ENCODE data around the gene FAM72D.
"Not testable (repeated sequence)": the region's sequence is repeated elsewhere in the genome, so short reads cannot be mapped to it uniquely, and the experiment has no call there.

The FAM72D gene

DNA sequence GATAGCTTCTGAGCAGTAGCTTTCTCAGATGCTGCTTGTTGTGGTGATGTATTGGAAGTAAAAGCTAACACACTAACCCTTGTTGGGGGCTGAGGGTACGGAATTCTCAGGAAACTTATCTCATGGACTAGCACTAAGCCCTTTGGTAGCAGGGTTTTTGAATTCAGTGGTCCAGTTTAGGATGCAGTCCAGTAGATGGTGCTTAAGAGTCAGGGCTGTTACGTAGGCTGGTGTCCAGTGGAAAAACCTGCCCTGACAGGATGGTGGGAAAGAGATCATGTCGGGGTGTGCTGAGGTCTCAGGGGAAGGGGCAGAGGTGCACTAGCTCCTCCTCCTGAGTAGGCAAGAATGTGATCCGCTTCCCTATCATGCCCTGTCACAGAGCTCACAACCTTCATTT is 59.6 kb downstream of the FAM72D start:
- DNase-seq (ENCODE audit: low spot score); H2BK120ac ChIP-seq (ENCODE audit: low read depth, low read length); H3K4me3 ChIP-seq (ENCODE audit: low read length in 2 of 2); H2BK12ac ChIP-seq (ENCODE audit: low read length); H2BK15ac ChIP-seq (ENCODE audit: low read length); H3K4ac ChIP-seq (ENCODE audit: low read length); H3K14ac ChIP-seq (ENCODE audit: low read length); H3K23ac ChIP-seq (ENCODE audit: low read depth, low read length, poor library complexity); H4K8ac ChIP-seq (ENCODE audit: low read depth, low read length); H4K91ac ChIP-seq (ENCODE audit: low read depth, low read length, poor library complexity); H3K18ac ChIP-seq (ENCODE audit: low read length); H2BK5ac ChIP-seq (ENCODE audit: low read length); H2AK5ac ChIP-seq (ENCODE audit: low read depth, low read length); H3K4me1 ChIP-seq (ENCODE audit: control insufficient read depth in 2 of 2, insufficient read depth in 1 of 2, low read depth in 1 of 2, low read length in 2 of 2); H3K9me3 ChIP-seq (replicated peaks in 1 of 2; ENCODE audit: control insufficient read depth in 2 of 2, insufficient read depth in 1 of 2, low read depth in 1 of 2, low read length in 2 of 2); H3K27ac ChIP-seq (replicated peaks; ENCODE audit: low read length); H3K79me1 ChIP-seq (ENCODE audit: low read depth, low read length); H3K36me3 ChIP-seq (replicated peaks in 1 of 2; ENCODE audit: control insufficient read depth in 2 of 2, insufficient read depth in 2 of 2, low read length in 2 of 2); H3K9ac ChIP-seq (ENCODE audit: low read depth, low read length, poor library complexity); H2AFZ ChIP-seq (ENCODE audit: low read length); H3K27me3 ChIP-seq (ENCODE audit: control insufficient read depth in 3 of 3, insufficient read depth in 3 of 3, low read depth in 1 of 3, low read length in 3 of 3); H3K4me2 ChIP-seq (ENCODE audit: insufficient read depth, low read length, poor library complexity, severe bottlenecking): not testable (repeated sequence)
- no CpG with 5 or more reads among the region's 4 CpGs for WGBS, 2 donors (ENCODE audit: extremely low coverage in 2 of 2, insufficient read length in 2 of 2, insufficient replicate concordance in 1 of 2)

GRCh38 chr1:145155873-145156272 is 60.1 kb downstream of the FAM72D start:
- H3K9me3 ChIP-seq (replicated peaks in 1 of 2; ENCODE audit: control insufficient read depth in 2 of 2, insufficient read depth in 1 of 2, low read depth in 1 of 2, low read length in 2 of 2); H3K36me3 ChIP-seq (replicated peaks in 1 of 2; ENCODE audit: control insufficient read depth in 2 of 2, insufficient read depth in 2 of 2, low read length in 2 of 2); H3K18ac ChIP-seq (ENCODE audit: low read length); H2AFZ ChIP-seq (ENCODE audit: low read length); H3K14ac ChIP-seq (ENCODE audit: low read length); H3K27ac ChIP-seq (replicated peaks; ENCODE audit: low read length); H4K91ac ChIP-seq (ENCODE audit: low read depth, low read length, poor library complexity); H3K23ac ChIP-seq (ENCODE audit: low read depth, low read length, poor library complexity); H3K27me3 ChIP-seq (ENCODE audit: control insufficient read depth in 3 of 3, insufficient read depth in 3 of 3, low read depth in 1 of 3, low read length in 3 of 3); H3K79me1 ChIP-seq (ENCODE audit: low read depth, low read length); H2BK12ac ChIP-seq (ENCODE audit: low read length); H3K9ac ChIP-seq (ENCODE audit: low read depth, low read length, poor library complexity); H2BK5ac ChIP-seq (ENCODE audit: low read length); H3K4me1 ChIP-seq (ENCODE audit: control insufficient read depth in 2 of 2, insufficient read depth in 1 of 2, low read depth in 1 of 2, low read length in 2 of 2); H2AK5ac ChIP-seq (ENCODE audit: low read depth, low read length); H2BK120ac ChIP-seq (ENCODE audit: low read depth, low read length); H2BK15ac ChIP-seq (ENCODE audit: low read length); H3K4ac ChIP-seq (ENCODE audit: low read length); H4K8ac ChIP-seq (ENCODE audit: low read depth, low read length): not testable (repeated sequence)
- peak overlapping the region; percentile 33 for H3K4me2 ChIP-seq (ENCODE audit: insufficient read depth, low read length, poor library complexity, severe bottlenecking)
- no CpG with 5 or more reads among the region's 5 CpGs for WGBS, 2 donors (ENCODE audit: extremely low coverage in 2 of 2, insufficient read length in 2 of 2, insufficient replicate concordance in 1 of 2)
- H3K4me3 ChIP-seq (ENCODE audit: low read length in 2 of 2) = peak overlapping the region in 1 of 2 donors; percentile 71
- peak; percentile 0 for DNase-seq (ENCODE audit: low spot score)

DNA sequence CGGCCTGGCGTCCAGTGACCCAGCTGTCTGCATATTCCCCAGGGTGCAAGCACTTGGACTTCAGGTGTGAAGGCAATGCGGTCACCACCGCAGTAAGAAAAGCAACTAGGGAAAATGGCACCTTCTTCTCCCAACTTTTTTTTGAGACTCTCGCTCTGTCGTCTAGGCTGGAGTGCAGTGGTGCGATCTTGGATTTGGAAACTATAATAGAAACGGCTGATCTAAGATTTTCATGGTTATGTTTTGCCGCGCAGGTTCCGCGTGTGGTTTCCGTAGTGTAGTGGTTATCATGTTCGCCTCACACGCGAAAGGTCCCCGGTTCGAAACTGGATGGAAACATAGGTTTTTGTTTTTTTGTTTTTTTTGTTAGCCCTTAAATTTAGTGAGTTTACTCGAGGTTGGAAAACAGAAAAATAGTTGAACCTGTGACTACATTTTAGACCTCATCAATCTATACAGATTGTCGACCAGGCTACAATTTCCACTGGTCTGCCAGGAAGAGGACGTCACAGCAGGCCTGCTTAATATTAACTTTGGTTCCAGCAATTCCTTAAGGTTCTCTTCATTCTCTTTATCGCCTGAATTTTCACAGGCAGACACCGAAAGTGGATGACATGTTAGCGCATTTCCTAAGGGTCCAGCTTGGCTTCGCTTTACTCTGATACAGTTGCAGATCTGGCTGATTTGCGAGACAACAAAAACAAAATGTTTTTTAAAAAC is 61.3 kb downstream of the FAM72D start:
- not testable (repeated sequence) for H3K36me3 ChIP-seq (replicated peaks in 1 of 2; ENCODE audit: control insufficient read depth in 2 of 2, insufficient read depth in 2 of 2, low read length in 2 of 2); H4K8ac ChIP-seq (ENCODE audit: low read depth, low read length); H2BK5ac ChIP-seq (ENCODE audit: low read length); H2BK12ac ChIP-seq (ENCODE audit: low read length); H3K23ac ChIP-seq (ENCODE audit: low read depth, low read length, poor library complexity); H2BK120ac ChIP-seq (ENCODE audit: low read depth, low read length); H3K4me1 ChIP-seq (ENCODE audit: control insufficient read depth in 2 of 2, insufficient read depth in 1 of 2, low read depth in 1 of 2, low read length in 2 of 2); H3K27ac ChIP-seq (replicated peaks; ENCODE audit: low read length); H3K27me3 ChIP-seq (ENCODE audit: control insufficient read depth in 3 of 3, insufficient read depth in 3 of 3, low read depth in 1 of 3, low read length in 3 of 3); H3K9ac ChIP-seq (ENCODE audit: low read depth, low read length, poor library complexity); H3K4ac ChIP-seq (ENCODE audit: low read length); H3K9me3 ChIP-seq (replicated peaks in 1 of 2; ENCODE audit: control insufficient read depth in 2 of 2, insufficient read depth in 1 of 2, low read depth in 1 of 2, low read length in 2 of 2); H4K91ac ChIP-seq (ENCODE audit: low read depth, low read length, poor library complexity); H2AK5ac ChIP-seq (ENCODE audit: low read depth, low read length); H3K14ac ChIP-seq (ENCODE audit: low read length); H3K18ac ChIP-seq (ENCODE audit: low read length); H2AFZ ChIP-seq (ENCODE audit: low read length); H2BK15ac ChIP-seq (ENCODE audit: low read length); H3K79me1 ChIP-seq (ENCODE audit: low read depth, low read length)
- peak overlapping the region; percentile 33 for H3K4me2 ChIP-seq (ENCODE audit: insufficient read depth, low read length, poor library complexity, severe bottlenecking)
- H3K4me3 ChIP-seq (ENCODE audit: low read length in 2 of 2) = peak overlapping the region in 1 of 2 donors; percentile 70
- peak; percentile 57 for DNase-seq (ENCODE audit: low spot score)
- WGBS, 2 donors (ENCODE audit: extremely low coverage in 2 of 2, insufficient read length in 2 of 2, insufficient replicate concordance in 1 of 2) = no CpG with 5 or more reads among the region's 26 CpGs

- not testable (repeated sequence) for H3K36me3 ChIP-seq (replicated peaks in 1 of 2; ENCODE audit: control insufficient read depth in 2 of 2, insufficient read depth in 2 of 2, low read length in 2 of 2); H3K9me3 ChIP-seq (replicated peaks in 1 of 2; ENCODE audit: control insufficient read depth in 2 of 2, insufficient read depth in 1 of 2, low read depth in 1 of 2, low read length in 2 of 2); H3K4me2 ChIP-seq (ENCODE audit: insufficient read depth, low read length, poor library complexity, severe bottlenecking); DNase-seq (ENCODE audit: low spot score); H2BK15ac ChIP-seq (ENCODE audit: low read length); H2AK5ac ChIP-seq (ENCODE audit: low read depth, low read length); H3K9ac ChIP-seq (ENCODE audit: low read depth, low read length, poor library complexity); H2BK120ac ChIP-seq (ENCODE audit: low read depth, low read length); H3K23ac ChIP-seq (ENCODE audit: low read depth, low read length, poor library complexity); H3K4me3 ChIP-seq (ENCODE audit: low read length in 2 of 2); H3K4ac ChIP-seq (ENCODE audit: low read length); H4K91ac ChIP-seq (ENCODE audit: low read depth, low read length, poor library complexity); H3K14ac ChIP-seq (ENCODE audit: low read length); H3K4me1 ChIP-seq (ENCODE audit: control insufficient read depth in 2 of 2, insufficient read depth in 1 of 2, low read depth in 1 of 2, low read length in 2 of 2); H4K8ac ChIP-seq (ENCODE audit: low read depth, low read length); H2AFZ ChIP-seq (ENCODE audit: low read length); H2BK5ac ChIP-seq (ENCODE audit: low read length); H3K27ac ChIP-seq (replicated peaks; ENCODE audit: low read length); H3K18ac ChIP-seq (ENCODE audit: low read length); H2BK12ac ChIP-seq (ENCODE audit: low read length); H3K79me1 ChIP-seq (ENCODE audit: low read depth, low read length); H3K27me3 ChIP-seq (ENCODE audit: control insufficient read depth in 3 of 3, insufficient read depth in 3 of 3, low read depth in 1 of 3, low read length in 3 of 3)
- WGBS, 2 donors (ENCODE audit: extremely low coverage in 2 of 2, insufficient read length in 2 of 2, insufficient replicate concordance in 1 of 2) = no CpG with 5 or more reads among the region's 14 CpGs
These were observed 61.9 kb downstream of the FAM72D start for GRCh38 chr1:145157715-145158114.

All from neuronal stem cell (in vitro differentiated cells).